CD4-positive, alpha-beta T cell (primary cell): ENCODE measurements around the gene SBK1. TPM values are rescaled to one million over a fixed set of nuclear protein-coding genes. Genes with fewer than 3 reads are reported as not detected.

Experiments
- ATAC-seq: fragments of 200-7000 bp; cut with Tn5 transposase; one replicate; pipeline ENCODE4 v1.10.0; 2022; ENCODE audit warnings: mild to moderate bottlenecking; ENCODE audit not compliant: poor library complexity
- CTCF ChIA-PET: fragments of 350-600 bp; sonication (Branson Sonifier 250); formaldehyde crosslinking; loops from one replicate; lab custom pipeline; 2021; ENCODE audit warnings: antibody characterized with exemption, inconsistent platforms; lab: Charles Lee
- POLR2A ChIA-PET: fragments of 350-600 bp; sonication (Branson Sonifier 250); formaldehyde crosslinking; loops from one replicate; lab custom pipeline; 2021; ENCODE audit warnings: antibody characterized with exemption, inconsistent platforms; lab: Charles Lee
- DNase-seq, 14 experiments: peaks; one replicate each; pipeline ENCODE4 v3.0.0-alpha.2; 2013 to 2020; ENCODE audit warnings: mixed read lengths in 2 of 14
- H3K27ac ChIP-seq, 2 donors: one replicate each; pipeline versions ENCODE4 v1.5.1 to v1.7.0; 2013; ENCODE audit warnings: low read length in 2 of 2, low read depth in 1 of 2, mild to moderate bottlenecking in 1 of 2
- H3K27me3 ChIP-seq, 2 experiments: 1 replicate in 1 of 2; 2 replicates in 1 of 2; pipeline versions ENCODE4 v1.6.1 to v1.7.0; 2013; ENCODE audit warnings: low read length in 2 of 2, control low read depth in 1 of 2, mild to moderate bottlenecking in 1 of 2, moderate library complexity in 1 of 2; ENCODE audit not compliant: insufficient read depth in 2 of 2, control insufficient read depth in 1 of 2
- H3K36me3 ChIP-seq: one replicate; pipeline ENCODE4 v1.6.1; 2013; ENCODE audit warnings: low read length, control low read depth; ENCODE audit not compliant: insufficient read depth
- H3K4me1 ChIP-seq: one replicate; pipeline ENCODE4 v1.6.1; 2013; ENCODE audit warnings: low read length, control low read depth; ENCODE audit not compliant: insufficient read depth
- H3K4me3 ChIP-seq: one replicate; pipeline ENCODE4 v1.5.1; 2013; ENCODE audit warnings: mild to moderate bottlenecking, low read length, moderate library complexity
- H3K9me3 ChIP-seq, 2 experiments: 1 replicate in 1 of 2; 2 replicates in 1 of 2; pipeline versions ENCODE4 v1.6.1 to v1.7.0; 2013; ENCODE audit warnings: low read length in 2 of 2, mild to moderate bottlenecking in 2 of 2, control low read depth in 1 of 2, moderate library complexity in 1 of 2; ENCODE audit not compliant: control insufficient read depth in 1 of 2, insufficient read depth in 1 of 2
- H3K27ac Mint-ChIP-seq: one replicate; pipeline ENCODE4 v1.8.0; 2020; ENCODE audit warnings: mixed read lengths
- H3K27me3 Mint-ChIP-seq: one replicate; pipeline ENCODE4 v1.8.0; 2021; ENCODE audit warnings: mixed read lengths
- H3K36me3 Mint-ChIP-seq: one replicate; pipeline ENCODE4 v1.8.0; 2021; ENCODE audit warnings: low read depth, mixed read lengths
- H3K4me1 Mint-ChIP-seq: one replicate; pipeline ENCODE4 v1.8.0; 2021; ENCODE audit warnings: low read depth, mixed read lengths
- H3K4me3 Mint-ChIP-seq: one replicate; pipeline ENCODE4 v1.8.0; 2020; ENCODE audit warnings: mild to moderate bottlenecking, mixed read lengths
- H3K9me3 Mint-ChIP-seq: one replicate; pipeline ENCODE4 v1.8.0; 2020; ENCODE audit warnings: mixed read lengths
- intact Hi-C, 2 experiments: fragments of 100-400 bp; cut with DNase I in 1 of 2; cut with micrococcal nuclease in 1 of 2; formaldehyde crosslinking; loops; one replicate each; pipeline versions ENCODE4 v1.15.1 to v1.9.0; 2023 to 2025; cut with DNase I, micrococcal nuclease
- total RNA-seq, 174 experiments: library from RNA in 2 of 174; stranded (reverse) in 2 of 174; gene quantifications; one replicate each; pipeline ENCODE4 v1.2.3 and lab custom pipeline; 2021 to 2026
- TF ChIP-seq, protein P1 (sequence below): fragments of 200-600 bp; IDR thresholded peaks from one replicate; pipeline ENCODE4 v1.8.0; 2022; ENCODE audit warnings: antibody characterized with exemption, mild to moderate bottlenecking

Gene SBK1
- total RNA-seq, 2 experiments from 2014 or later: 13.0 to 13.5 TPM

- Histone ChIP-seq H3K27me3 (peaks cover 0 to 5% of the 10 kb centered on the region in 2 experiments), H3K4me1 (peaks cover 12% of the 10 kb centered on the region), H3K36me3 (no peaks in the 10 kb centered on the region), H3K27ac (no peak overlapping the region), H3K4me3 (no peak overlapping the region), H3K9me3 (peaks cover 0 to 16% of the 10 kb centered on the region in 2 experiments)
- H3K36me3 Mint-ChIP-seq: no peaks in the 10 kb centered on the region
- ATAC-seq (no peak), DNase-seq (no peak)
- H3K4me3 Mint-ChIP-seq: no peak overlapping the region
- TF ChIP-seq, protein P1, sequence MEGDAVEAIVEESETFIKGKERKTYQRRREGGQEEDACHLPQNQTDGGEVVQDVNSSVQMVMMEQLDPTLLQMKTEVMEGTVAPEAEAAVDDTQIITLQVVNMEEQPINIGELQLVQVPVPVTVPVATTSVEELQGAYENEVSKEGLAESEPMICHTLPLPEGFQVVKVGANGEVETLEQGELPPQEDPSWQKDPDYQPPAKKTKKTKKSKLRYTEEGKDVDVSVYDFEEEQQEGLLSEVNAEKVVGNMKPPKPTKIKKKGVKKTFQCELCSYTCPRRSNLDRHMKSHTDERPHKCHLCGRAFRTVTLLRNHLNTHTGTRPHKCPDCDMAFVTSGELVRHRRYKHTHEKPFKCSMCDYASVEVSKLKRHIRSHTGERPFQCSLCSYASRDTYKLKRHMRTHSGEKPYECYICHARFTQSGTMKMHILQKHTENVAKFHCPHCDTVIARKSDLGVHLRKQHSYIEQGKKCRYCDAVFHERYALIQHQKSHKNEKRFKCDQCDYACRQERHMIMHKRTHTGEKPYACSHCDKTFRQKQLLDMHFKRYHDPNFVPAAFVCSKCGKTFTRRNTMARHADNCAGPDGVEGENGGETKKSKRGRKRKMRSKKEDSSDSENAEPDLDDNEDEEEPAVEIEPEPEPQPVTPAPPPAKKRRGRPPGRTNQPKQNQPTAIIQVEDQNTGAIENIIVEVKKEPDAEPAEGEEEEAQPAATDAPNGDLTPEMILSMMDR: no peak
- ChIA-PET POLR2A (no interaction called here), CTCF (no interaction called here)
- peaks cover 7% of the 10 kb centered on the region for H3K4me1 Mint-ChIP-seq
- no peaks in the 10 kb centered on the region for H3K27me3 Mint-ChIP-seq
- no peak overlapping the region for H3K27ac Mint-ChIP-seq
- H3K9me3 Mint-ChIP-seq: no peaks in the 10 kb centered on the region
- intact Hi-C loops: no loop called here
Measured at GRCh38 chr16:28258567-28258966, 33.8 kb upstream of the SBK1 start.

GRCh38 chr16:28259091-28259780 lies 33.1 kb upstream of the SBK1 start:
- ChIA-PET CTCF (no interaction called here), POLR2A (no interaction called here)
- Mint-ChIP-seq H3K27me3 (no peaks in the 10 kb centered on the region), H3K4me1 (peaks cover 7% of the 10 kb centered on the region), H3K27ac (no peak overlapping the region), H3K4me3 (no peak overlapping the region), H3K36me3 (no peaks in the 10 kb centered on the region), H3K9me3 (no peaks in the 10 kb centered on the region)
- TF ChIP-seq, protein P1: no peak
- intact Hi-C loops: no loop called here
- Histone ChIP-seq H3K4me1 (peaks cover 12% of the 10 kb centered on the region), H3K27me3 (peaks cover 0 to 5% of the 10 kb centered on the region in 2 experiments), H3K36me3 (no peaks in the 10 kb centered on the region), H3K4me3 (no peak overlapping the region), H3K9me3 (peaks cover 0 to 12% of the 10 kb centered on the region in 2 experiments), H3K27ac (no peak overlapping the region)
- ATAC-seq (no peak), DNase-seq (peak in 2 of 14 experiments; percentile 13 to 39)

- Mint-ChIP-seq H3K4me3 (no peak overlapping the region), H3K27ac (no peak overlapping the region), H3K36me3 (no peaks in the 10 kb centered on the region), H3K27me3 (no peaks in the 10 kb centered on the region), H3K4me1 (peaks cover 11% of the 10 kb centered on the region), H3K9me3 (no peaks in the 10 kb centered on the region)
- H3K27ac ChIP-seq: no peak overlapping the region
- peaks cover 0 to 5% of the 10 kb centered on the region in 2 experiments for H3K27me3 ChIP-seq
- H3K4me3 ChIP-seq: no peak overlapping the region
- TF ChIP-seq, protein P1: no peak
- no peaks in the 10 kb centered on the region for H3K36me3 ChIP-seq
- H3K9me3 ChIP-seq: peaks cover 0 to 12% of the 10 kb centered on the region in 2 experiments
- H3K4me1 ChIP-seq: peaks cover 12% of the 10 kb centered on the region
- CTCF ChIA-PET: no interaction called here
- ATAC-seq (no peak), DNase-seq (no peak)
- POLR2A ChIA-PET: no interaction called here
- intact Hi-C loops: no loop called here
Measured at GRCh38 chr16:28259781-28260150, 32.6 kb upstream of the SBK1 start.
